ENCODE results near the gene TACR2. TPM values are rescaled to one million over a fixed set of nuclear protein-coding genes. Genes with fewer than 3 reads are reported as not detected.

The TACR2 gene
- polyA plus RNA-seq, 3 donors = 0.19 to 0.23 (median 0.20) TPM

GRCh38 chr10:69415951-69416350, 767 bp downstream of the TACR2 start:
- Mint-ChIP-seq H3K36me3 (no peaks in the 10 kb centered on the region), H3K27ac (no peak overlapping the region), H3K27me3 (ENCODE audit: low read depth in 3 of 3) (peaks cover 0 to 6% (median 4%) of the 10 kb centered on the region in 3 donors), H3K4me3 (no peak overlapping the region), H3K9me3 (no peaks in the 10 kb centered on the region), H3K4me1 (peaks cover 2% of the 10 kb centered on the region)
- WGBS (ENCODE audit: insufficient coverage) = 91% methylated on average over 10 of the region's 10 CpGs
- no peaks in the 10 kb centered on the region for H3K9me3 ChIP-seq (replicated peaks in 1 of 2; ENCODE audit: control insufficient read depth in 1 of 2, insufficient read depth in 1 of 2, low read length in 2 of 2)
- no peaks in the 10 kb centered on the region for H3K4me1 ChIP-seq (ENCODE audit: control insufficient read depth in 1 of 2, insufficient read depth in 2 of 2, low read length in 2 of 2)
- H3K4me2 ChIP-seq (replicated peaks; ENCODE audit: extremely low read depth, low read length, poor library complexity, severe bottlenecking) = no peak overlapping the region
- no peak overlapping the region for H2AFZ ChIP-seq (ENCODE audit: insufficient read depth, low read depth, low read length, poor library complexity, severe bottlenecking)
- H3K36me3 ChIP-seq (replicated peaks in 1 of 2; ENCODE audit: control insufficient read depth in 1 of 2, insufficient read depth in 2 of 2, low read length in 2 of 2) = no peaks in the 10 kb centered on the region
- no peaks in the 10 kb centered on the region for H4K20me1 ChIP-seq (ENCODE audit: insufficient read depth, low read length)
- H3K79me2 ChIP-seq (ENCODE audit: insufficient read depth, low read length) = no peaks in the 10 kb centered on the region
- TF ChIP-seq CTCF (IDR thresholded peaks at IDR 0.05) = no peak
- no peak overlapping the region for H3K4me3 ChIP-seq (replicated peaks in 1 of 3; ENCODE audit: low read depth in 2 of 3, low read length in 3 of 3)
- intact Hi-C loops (cut with micrococcal nuclease) = loop anchor here in 1 of 2 donors (5.0 kb wide), 1 partner anchor 86 kb away; no protein-coding TSS in a partner anchor
- DNase-seq = no peak
- H3K9ac ChIP-seq (ENCODE audit: insufficient read depth, low read length, poor library complexity, severe bottlenecking) = no peak overlapping the region
- no peak overlapping the region for H3K27ac ChIP-seq (ENCODE audit: low read depth in 1 of 2, low read length in 2 of 2)
- H3K27me3 ChIP-seq (ENCODE audit: control insufficient read depth in 2 of 2, insufficient read depth in 2 of 2, low read length in 2 of 2) = no peaks in the 10 kb centered on the region

GRCh38 chr10:69415049-69415448, 1.7 kb downstream of the TACR2 start:
- Histone ChIP-seq H3K4me2 (replicated peaks; ENCODE audit: extremely low read depth, low read length, poor library complexity, severe bottlenecking) (no peak overlapping the region), H3K27me3 (ENCODE audit: control insufficient read depth in 2 of 2, insufficient read depth in 2 of 2, low read length in 2 of 2) (no peaks in the 10 kb centered on the region), H4K20me1 (ENCODE audit: insufficient read depth, low read length) (no peaks in the 10 kb centered on the region), H3K9ac (ENCODE audit: insufficient read depth, low read length, poor library complexity, severe bottlenecking) (no peak overlapping the region), H3K9me3 (replicated peaks in 1 of 2; ENCODE audit: control insufficient read depth in 1 of 2, insufficient read depth in 1 of 2, low read length in 2 of 2) (no peaks in the 10 kb centered on the region), H3K4me3 (replicated peaks in 1 of 3; ENCODE audit: low read depth in 2 of 3, low read length in 3 of 3) (no peak overlapping the region), H3K27ac (ENCODE audit: low read depth in 1 of 2, low read length in 2 of 2) (no peak overlapping the region), H3K79me2 (ENCODE audit: insufficient read depth, low read length) (no peaks in the 10 kb centered on the region), H3K4me1 (ENCODE audit: control insufficient read depth in 1 of 2, insufficient read depth in 2 of 2, low read length in 2 of 2) (peaks cover 0 to 1% of the 10 kb centered on the region in 2 donors), H2AFZ (ENCODE audit: insufficient read depth, low read depth, low read length, poor library complexity, severe bottlenecking) (no peak overlapping the region), H3K36me3 (replicated peaks in 1 of 2; ENCODE audit: control insufficient read depth in 1 of 2, insufficient read depth in 2 of 2, low read length in 2 of 2) (no peaks in the 10 kb centered on the region)
- Mint-ChIP-seq H3K27me3 (ENCODE audit: low read depth in 3 of 3) (peaks cover 0 to 6% (median 4%) of the 10 kb centered on the region in 3 donors), H3K4me3 (no peak overlapping the region), H3K27ac (no peak overlapping the region), H3K9me3 (no peaks in the 10 kb centered on the region), H3K36me3 (no peaks in the 10 kb centered on the region), H3K4me1 (peaks cover 2% of the 10 kb centered on the region)
- DNase-seq = no peak
- intact Hi-C loops (cut with micrococcal nuclease) = loop anchor here in 1 of 2 donors (5.0 kb wide), 1 partner anchor 87 kb away; no protein-coding TSS in a partner anchor
- WGBS (ENCODE audit: insufficient coverage) = 94% methylated on average over 13 of the region's 13 CpGs
- no peak for TF ChIP-seq CTCF (IDR thresholded peaks at IDR 0.05)
